K562 (cell line): Measurements from ENCODE around the gene GRIN2A. TPM values are rescaled to one million over a fixed set of nuclear protein-coding genes. Genes with fewer than 3 reads are reported as not detected.

Source experiments
- ATAC-seq: fragments of 200-7000 bp; cut with Tn5 transposase; 3 replicates; pipeline ENCODE4 v1.9.1; 2020; ENCODE audit warnings: moderate library complexity
- BruUV-seq: library from RNA; stranded (reverse); fragments of 400-500 nt; replicated peaks from 2 replicates; lab custom pipeline; 2021; lab: Mats Ljungman, UMichigan
- CTCF ChIA-PET: fragments of 300-600 bp; formaldehyde crosslinking; extraction: SDS; loops from one replicate; lab custom pipeline; 2021; ENCODE audit warnings: low intra/inter-chr PET ratio; lab: Yijun Ruan, JAX
- POLR2A ChIA-PET: fragments of 300-600, 350-650 bp; sonication (Branson Sonifier 250); formaldehyde crosslinking; extraction: SDS; loops from one replicate; lab custom pipeline; 2021; ENCODE audit warnings: antibody characterized with exemption, inconsistent platforms; lab: Yijun Ruan, JAX
- DNase-seq, 4 experiments: peaks; one replicate each; pipeline versions ENCODE4 v3.0.0 to v3.0.0-alpha.2; 2011 to 2018; ENCODE audit warnings: low spot score in 3 of 4, mixed read lengths in 3 of 4; ENCODE audit errors: extremely low read depth in 1 of 4
- FAIRE-seq: peaks from 2 replicates; lab custom pipeline; 2011; peaks lifted over from hg19 to GRCh38; lab: Jason Lieb, UNC
- H2AFZ ChIP-seq: 2 replicates; pipeline ENCODE4 v1.6.0; 2011; ENCODE audit warnings: low read depth, low read length, control low read depth, inconsistent platforms
- H3K27ac ChIP-seq: fragments of 200-600 bp; 3 replicates; pipeline ENCODE4 v1.8.0; 2011; ENCODE audit warnings: low read depth, mild to moderate bottlenecking, control low read depth, inconsistent platforms, low read length, moderate library complexity, mixed read lengths; ENCODE audit errors: extremely low read depth
- H3K27me3 ChIP-seq, 2 experiments: fragments of 300-600 bp in 1 of 2; 2 replicates in 1 of 2; 3 replicates in 1 of 2; pipeline versions ENCODE4 v1.6.0 to v1.8.0; 2011; ENCODE audit warnings: inconsistent platforms in 2 of 2, low read length in 2 of 2, mild to moderate bottlenecking in 1 of 2, mixed read lengths in 1 of 2, moderate library complexity in 1 of 2; ENCODE audit not compliant: control insufficient read depth in 2 of 2, insufficient read depth in 2 of 2
- H3K36me3 ChIP-seq: fragments of 300-600 bp; 3 replicates; pipeline ENCODE4 v1.8.0; 2011; ENCODE audit warnings: mild to moderate bottlenecking, low read length, inconsistent platforms; ENCODE audit not compliant: control insufficient read depth, insufficient read depth
- H3K4me1 ChIP-seq, 2 experiments: fragments of 200-600 bp in 1 of 2; replicated peaks in 1 of 2; 2 replicates in 1 of 2; 3 replicates in 1 of 2; pipeline versions ENCODE4 v1.5.1 to v1.8.0; 2011; ENCODE audit warnings: inconsistent platforms in 2 of 2, low read length in 2 of 2, mild to moderate bottlenecking in 1 of 2, mixed read lengths in 1 of 2, moderate library complexity in 1 of 2; ENCODE audit not compliant: control insufficient read depth in 2 of 2, insufficient read depth in 2 of 2
- H3K4me2 ChIP-seq: 2 replicates; pipeline ENCODE4 v1.6.1; 2011; ENCODE audit warnings: low read length, control low read depth, inconsistent platforms, mixed read lengths; ENCODE audit not compliant: insufficient read depth
- H3K4me3 ChIP-seq: fragments of 200-600 bp; sonication (generic), shearing (Covaris generic); 2 replicates; pipeline ENCODE4 v1.5.1; 2016; ENCODE audit warnings: control low read depth, inconsistent platforms
- H3K79me2 ChIP-seq: fragments of 200-600 bp; 3 replicates; pipeline ENCODE4 v1.8.0; 2011; ENCODE audit warnings: low read length, inconsistent platforms; ENCODE audit not compliant: control insufficient read depth, insufficient read depth
- H3K9ac ChIP-seq, 2 experiments: 2 replicates each; pipeline versions ENCODE4 v1.6.0 to v1.6.1; 2011; ENCODE audit warnings: low read depth in 2 of 2, low read length in 2 of 2, control low read depth in 1 of 2, inconsistent platforms in 1 of 2, mild to moderate bottlenecking in 1 of 2, mixed read lengths in 1 of 2; ENCODE audit not compliant: insufficient read depth in 1 of 2
- H3K9me1 ChIP-seq: one replicate; pipeline ENCODE4 v1.6.0; 2011; ENCODE audit warnings: inconsistent platforms, mild to moderate bottlenecking, low read length, moderate library complexity; ENCODE audit not compliant: control insufficient read depth, insufficient read depth
- H3K9me3 ChIP-seq: replicated peaks from 2 replicates; pipeline ENCODE4 v1.5.1; 2011; ENCODE audit warnings: low read depth, low read length, inconsistent platforms; ENCODE audit not compliant: control insufficient read depth, insufficient read depth
- H4K20me1 ChIP-seq: replicated peaks from 2 replicates; pipeline ENCODE4 v1.6.1; 2011; ENCODE audit warnings: low read length, inconsistent platforms, mixed read lengths; ENCODE audit not compliant: control insufficient read depth, insufficient read depth
- ARHGAP35 ChIP-seq: fragments of 450-650 bp; IDR thresholded peaks from 2 replicates; pipeline ENCODE4 v1.6.1; 2018; ENCODE audit not compliant: partially characterized antibody
- GTF2E2 ChIP-seq: fragments of 200-800 bp; sonication (Bioruptor generic); IDR thresholded peaks from 2 replicates; pipeline ENCODE4 v1.6.1; 2016; ENCODE audit warnings: missing genetic modification characterization, missing compliant biosample characterization
- POLR2B ChIP-seq: fragments of 450-650 bp; IDR thresholded peaks from 2 replicates; pipeline ENCODE4 v1.6.1; 2018; ENCODE audit warnings: low read depth; ENCODE audit not compliant: partially characterized antibody
- SIN3B ChIP-seq: fragments of 450-650 bp; IDR thresholded peaks from 2 replicates; pipeline ENCODE4 v1.6.1; 2017; ENCODE audit warnings: low read depth, mild to moderate bottlenecking, moderate library complexity
- SIX5 ChIP-seq, 2 experiments: IDR thresholded peaks; 2 replicates each; pipeline ENCODE4 v1.6.1; 2011; ENCODE audit warnings: low read length in 2 of 2, borderline replicate concordance in 1 of 2, low read depth in 1 of 2, mild to moderate bottlenecking in 1 of 2, moderate library complexity in 1 of 2; ENCODE audit not compliant: insufficient read depth in 1 of 2
- SREBF2 ChIP-seq: sonication (generic); formaldehyde crosslinking; IDR thresholded peaks from 2 replicates; pipeline ENCODE4 v1.4.0; 2020; ENCODE audit warnings: mild to moderate bottlenecking, missing genetic modification reagents
- XRCC4 ChIP-seq: IDR thresholded peaks from one replicate; pipeline ENCODE4 v1.6.1; 2011; ENCODE audit not compliant: insufficient read depth, insufficient read length; ENCODE audit errors: extremely low read depth
- ZNF165 ChIP-seq: fragments of 250-450 bp; sonication (Bioruptor Pico); IDR thresholded peaks from 2 replicates; pipeline ENCODE4 v1.4.0; 2020; ENCODE audit warnings: borderline replicate concordance
- ZNF347 ChIP-seq: fragments of 450-650 bp; formaldehyde crosslinking; IDR thresholded peaks from 2 replicates; pipeline ENCODE4 v1.4.0; 2020; ENCODE audit warnings: low read depth, mild to moderate bottlenecking, moderate library complexity
- ZNF384 ChIP-seq: IDR thresholded peaks from 2 replicates; pipeline ENCODE4 v1.6.1; 2012; ENCODE audit warnings: low read depth, low read length, improper control_type of control experiment
- ZNF584 ChIP-seq: fragments of 200-800 bp; sonication (Bioruptor generic); IDR thresholded peaks from 2 replicates; pipeline ENCODE4 v1.6.1; 2016; ENCODE audit warnings: low read depth, mild to moderate bottlenecking, missing genetic modification characterization, missing compliant biosample characterization
- ZNF778 ChIP-seq: fragments of 450-650 bp; formaldehyde crosslinking; IDR thresholded peaks from 2 replicates; pipeline ENCODE4 v1.4.0; 2020; ENCODE audit warnings: mild to moderate bottlenecking, moderate library complexity
- WGBS: fragments of 100-300 bp; shearing (Covaris generic); methylation state at CpG from one replicate; pipeline ENCODE4 v1.1.6; 2016; ENCODE audit warnings: low coverage, mixed read lengths; ENCODE audit not compliant: insufficient coverage; ENCODE audit errors: missing lambda C conversion rate; 5-methylcytosine and 5-hydroxymethylcytosine counted together
- in situ Hi-C: fragments of 300-500 bp; cut with MboI; formaldehyde crosslinking; loops from 4 replicates; pipeline ENCODE4 v1.15.0; 2018; ENCODE audit warnings: inconsistent platforms, mixed read lengths
- intact Hi-C: fragments of 100-400 bp; cut with micrococcal nuclease; formaldehyde crosslinking; loops from 2 replicates; pipeline ENCODE4 v1.14.2; 2022
- polyA plus RNA-seq, 8 experiments: library from polyadenylated mRNA; depleted of rRNA in 4 of 8; stranded (reverse) in 5 of 8; unstranded in 3 of 8; fragments of >200 nt; fragmentation: Nextera tagmentation in 2 of 8; fragmentation: Illumina TruSeq in 1 of 8; extraction: Ambion mirVana in 2 of 8; extraction: Trizol in 1 of 8; gene quantifications; 2 replicates each; pipeline versions ENCODE4 v1.2.1 to v1.2.3, GENCODE V29; 2011 to 2014; ENCODE audit warnings: inconsistent platforms in 1 of 8, missing spikeins in 1 of 8
- total RNA-seq, 7 experiments: library from RNA; depleted of rRNA in 6 of 7; stranded (reverse); fragments of >200 nt in 6 of 7; fragmentation: Illumina TruSeq in 2 of 7; extraction: Trizol in 2 of 7; gene quantifications; 2 replicates each; pipeline versions ENCODE4 v1.2.1 to v1.2.3, GENCODE V29; 2011 to 2021; ENCODE audit warnings: low replicate concordance in 1 of 7
- TF ChIP-seq, protein P1 (sequence below): fragments of 150-350 bp; conservative IDR thresholded peaks from 2 replicates; pipeline ENCODE4 v1.6.1; 2014; ENCODE audit warnings: low read length

Gene GRIN2A
- total and polyA plus RNA-seq, 9 of the 15 experiments (the other 6 are each of a cell fraction or from before 2014, with no cell fraction given): not detected

DNA sequence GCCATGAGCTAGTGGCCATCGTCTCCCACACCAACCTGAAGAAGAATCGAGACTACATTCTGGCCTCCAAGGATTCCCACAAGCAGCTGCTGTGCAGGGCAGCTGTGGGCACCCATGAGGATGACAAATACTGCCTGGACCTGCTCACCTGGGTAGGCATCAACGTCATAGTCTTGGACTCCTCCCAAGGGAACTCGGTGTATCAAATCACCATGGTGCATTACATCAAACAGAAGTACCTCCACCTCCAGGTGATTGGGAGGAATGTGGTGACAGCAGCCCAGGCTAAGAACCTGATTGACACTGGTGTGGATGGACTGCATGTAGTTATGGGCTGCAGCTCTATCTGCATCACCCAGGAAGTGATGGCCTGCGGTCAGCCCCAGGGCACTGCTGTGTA is 70.2 kb downstream of the GRIN2A start:
- no peaks in the 10 kb centered on the region for H3K79me2 ChIP-seq
- no peaks in the 10 kb centered on the region for H3K9me1 ChIP-seq
- DNase-seq (no peak), ATAC-seq (no peak), FAIRE-seq (no peak)
- no peaks in the 10 kb centered on the region for H3K36me3 ChIP-seq
- in situ Hi-C loops: no loop called here
- H3K9ac ChIP-seq: no peak overlapping the region
- TF ChIP-seq ZNF165 (CRISPR knock-in tag) (no peak), ZNF384 (no peak), SIN3B (no peak), SIX5 (IDR thresholded peaks at IDR 0.05; ENCODE audit: borderline replicate concordance in 1 of 2, insufficient read depth in 1 of 2, low read depth in 1 of 2, low read length in 2 of 2) (no peak), ZNF584 (CRISPR knock-in tag) (no peak), XRCC4 (no peak), ZNF347 (CRISPR knock-in tag) (no peak), POLR2B (no peak), SREBF2 (no peak), ZNF778 (CRISPR knock-in tag) (no peak), ARHGAP35 (no peak), GTF2E2 (tag) (no peak)
- TF ChIP-seq, protein P1, sequence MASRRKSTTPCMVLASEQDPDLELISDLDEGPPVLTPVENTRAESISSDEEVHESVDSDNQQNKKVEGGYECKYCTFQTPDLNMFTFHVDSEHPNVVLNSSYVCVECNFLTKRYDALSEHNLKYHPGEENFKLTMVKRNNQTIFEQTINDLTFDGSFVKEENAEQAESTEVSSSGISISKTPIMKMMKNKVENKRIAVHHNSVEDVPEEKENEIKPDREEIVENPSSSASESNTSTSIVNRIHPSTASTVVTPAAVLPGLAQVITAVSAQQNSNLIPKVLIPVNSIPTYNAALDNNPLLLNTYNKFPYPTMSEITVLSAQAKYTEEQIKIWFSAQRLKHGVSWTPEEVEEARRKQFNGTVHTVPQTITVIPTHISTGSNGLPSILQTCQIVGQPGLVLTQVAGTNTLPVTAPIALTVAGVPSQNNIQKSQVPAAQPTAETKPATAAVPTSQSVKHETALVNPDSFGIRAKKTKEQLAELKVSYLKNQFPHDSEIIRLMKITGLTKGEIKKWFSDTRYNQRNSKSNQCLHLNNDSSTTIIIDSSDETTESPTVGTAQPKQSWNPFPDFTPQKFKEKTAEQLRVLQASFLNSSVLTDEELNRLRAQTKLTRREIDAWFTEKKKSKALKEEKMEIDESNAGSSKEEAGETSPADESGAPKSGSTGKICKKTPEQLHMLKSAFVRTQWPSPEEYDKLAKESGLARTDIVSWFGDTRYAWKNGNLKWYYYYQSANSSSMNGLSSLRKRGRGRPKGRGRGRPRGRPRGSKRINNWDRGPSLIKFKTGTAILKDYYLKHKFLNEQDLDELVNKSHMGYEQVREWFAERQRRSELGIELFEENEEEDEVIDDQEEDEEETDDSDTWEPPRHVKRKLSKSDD: no peak
- H3K4me3 ChIP-seq: no peak overlapping the region
- no peaks in the 10 kb centered on the region for H3K9me3 ChIP-seq
- no peaks in the 10 kb centered on the region for H4K20me1 ChIP-seq
- H3K4me1 ChIP-seq: peaks cover 0 to 3% of the 10 kb centered on the region in 2 experiments; a peak in 1 of 5 replicates
- ChIA-PET POLR2A (interaction anchor here (0.5 kb wide), 1 partner anchor 9 kb away, joined by 4 read pairs; no protein-coding TSS in a partner anchor), CTCF (no interaction called here)
- 2% methylated on average over 5 of the region's 5 CpGs for WGBS
- no peak overlapping the region for H2AFZ ChIP-seq
- no TSS peak for BruUV-seq
- intact Hi-C loops: no loop called here
- H3K27ac ChIP-seq: no peak overlapping the region
- no peak overlapping the region for H3K4me2 ChIP-seq
- peaks cover 0 to 17% of the 10 kb centered on the region in 2 experiments; a peak in 2 of 5 replicates for H3K27me3 ChIP-seq
